H1 (cell line): Measurements from ENCODE around the gene DRAM1. TPM values are rescaled to one million over a fixed set of nuclear protein-coding genes. Genes with fewer than 3 reads are reported as not detected.
A peak's percentile ranks its signal among the peaks of the same experiment; 100 is the strongest.

Experiments
- ASH2L ChIP-seq: fragments of 200-600, 300-600 bp; sonication (generic); IDR thresholded peaks from one replicate; pipeline ENCODE4 v1.7.1; 2017; ENCODE audit warnings: low read length
- CBX8 ChIP-seq: fragments of 300-800, 300-1000 bp; sonication (generic); IDR thresholded peaks from 2 replicates; pipeline ENCODE4 v1.7.1; 2016; ENCODE audit warnings: low read depth, low read length, borderline replicate concordance
- CEBPB ChIP-seq: IDR thresholded peaks from 2 replicates; pipeline ENCODE4 v1.6.1; 2012; ENCODE audit warnings: low read depth, low read length
- MAFK ChIP-seq: IDR thresholded peaks from 2 replicates; pipeline ENCODE4 v1.6.1; 2012; ENCODE audit warnings: low read depth, mild to moderate bottlenecking, improper control_type of control experiment, low read length
- PHF8 ChIP-seq: fragments of 200-600 bp; sonication (generic); conservative IDR thresholded peaks from 2 replicates; pipeline ENCODE4 v1.7.1; 2012; ENCODE audit warnings: low read depth, mild to moderate bottlenecking, inconsistent platforms, low read length, moderate library complexity
- SAP30 ChIP-seq: fragments of 300-600 bp; sonication (generic); IDR thresholded peaks from 2 replicates; pipeline ENCODE4 v1.7.1; 2012; ENCODE audit warnings: low read length, moderate library complexity, mild to moderate bottlenecking, inconsistent platforms; ENCODE audit not compliant: insufficient read depth, insufficient replicate concordance
- SIX5 ChIP-seq: IDR thresholded peaks from 2 replicates; pipeline ENCODE4 v1.6.1; 2011; ENCODE audit warnings: mild to moderate bottlenecking, low read depth, low read length
- TCF12 ChIP-seq: IDR thresholded peaks from 2 replicates; pipeline ENCODE4 v1.6.1; 2011; ENCODE audit warnings: low read depth, mild to moderate bottlenecking, low read length
- ZNF274 ChIP-seq: IDR thresholded peaks from 2 replicates; pipeline ENCODE4 v1.7.0; 2012; ENCODE audit warnings: low read length, borderline replicate concordance; ENCODE audit errors: extremely low read depth
- polyA plus RNA-seq, 7 experiments: library from polyadenylated mRNA; depleted of rRNA in 3 of 7; stranded (reverse) in 5 of 7; unstranded in 2 of 7; fragments of >200 nt in 5 of 7; fragments of 200-250 nt in 2 of 7; gene quantifications; 1 replicate in 5 of 7; 2 replicates in 1 of 7; 4 replicates in 1 of 7; pipeline versions ENCODE4 v1.2.1 to v1.2.3, GENCODE V29; 2011 to 2013; ENCODE audit warnings: missing spikeins in 2 of 7, mixed read lengths in 2 of 7
- total RNA-seq: library from RNA; stranded (reverse); fragmentation: NEBNext Ultra II Directional; extraction: Animal tissue kit (Norgen Biotek cat#: 25700); gene quantifications from 2 replicates; pipeline ENCODE4 v1.2.1, GENCODE V29; 2021
- TF ChIP-seq, protein P1 (sequence below): fragments of 300-600 bp; sonication (generic); IDR thresholded peaks from 2 replicates; pipeline ENCODE4 v1.7.1; 2012; ENCODE audit warnings: low read length, moderate library complexity, mild to moderate bottlenecking, inconsistent platforms; ENCODE audit not compliant: insufficient replicate concordance

DRAM1 gene
- total and polyA plus RNA-seq, 2 of the 8 experiments (the other 6 are each of a cell fraction or from before 2014, with no cell fraction given), result 4.6 to 6.2 TPM

DNA sequence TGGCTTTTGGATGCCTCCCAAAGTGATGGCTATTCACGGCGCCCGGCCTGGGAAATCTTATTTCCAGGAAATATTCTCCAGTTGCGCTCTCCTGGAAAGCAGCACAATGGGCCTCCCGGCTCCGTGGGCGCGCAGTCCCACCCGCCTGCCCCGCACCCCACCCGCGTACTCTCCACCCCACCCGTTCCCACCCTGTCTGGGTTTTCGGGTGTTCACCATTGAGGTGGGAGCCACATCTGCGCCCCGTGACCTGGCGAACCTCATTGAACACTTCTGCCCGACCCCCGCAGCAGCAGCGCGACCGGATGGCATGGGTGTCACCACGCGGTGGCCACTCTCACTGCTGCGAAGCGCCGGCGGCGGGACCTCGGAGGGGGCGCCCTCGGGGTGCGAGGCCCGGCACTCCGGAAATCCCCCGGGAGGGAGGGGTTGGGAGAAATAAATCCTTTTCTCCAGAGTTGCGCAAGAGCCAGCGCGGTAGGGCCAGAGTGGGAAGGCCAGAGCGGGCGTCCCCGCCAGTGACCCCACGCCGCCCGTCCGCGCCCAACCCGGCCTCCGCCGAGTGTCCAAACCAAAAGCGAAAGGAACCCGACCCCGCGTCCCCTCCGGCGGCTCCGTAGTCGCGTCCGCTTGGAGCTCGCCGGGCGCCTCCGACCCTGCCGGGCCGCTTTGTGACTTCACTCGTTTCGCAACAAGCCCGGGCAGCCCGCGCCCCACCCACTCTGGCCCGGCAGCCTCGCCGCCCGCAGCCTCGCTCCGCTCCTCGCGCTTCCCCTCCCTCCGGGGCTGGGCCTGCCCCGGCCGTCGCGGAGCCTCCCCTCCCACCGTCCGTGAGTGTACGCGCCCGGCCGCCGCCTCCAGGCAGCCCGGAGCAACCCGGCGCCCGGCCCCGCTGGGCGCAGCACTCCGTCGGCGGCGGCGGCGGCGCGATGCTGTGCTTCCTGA, at the start of gene DRAM1 (continued):
- TF ChIP-seq, protein P1, sequence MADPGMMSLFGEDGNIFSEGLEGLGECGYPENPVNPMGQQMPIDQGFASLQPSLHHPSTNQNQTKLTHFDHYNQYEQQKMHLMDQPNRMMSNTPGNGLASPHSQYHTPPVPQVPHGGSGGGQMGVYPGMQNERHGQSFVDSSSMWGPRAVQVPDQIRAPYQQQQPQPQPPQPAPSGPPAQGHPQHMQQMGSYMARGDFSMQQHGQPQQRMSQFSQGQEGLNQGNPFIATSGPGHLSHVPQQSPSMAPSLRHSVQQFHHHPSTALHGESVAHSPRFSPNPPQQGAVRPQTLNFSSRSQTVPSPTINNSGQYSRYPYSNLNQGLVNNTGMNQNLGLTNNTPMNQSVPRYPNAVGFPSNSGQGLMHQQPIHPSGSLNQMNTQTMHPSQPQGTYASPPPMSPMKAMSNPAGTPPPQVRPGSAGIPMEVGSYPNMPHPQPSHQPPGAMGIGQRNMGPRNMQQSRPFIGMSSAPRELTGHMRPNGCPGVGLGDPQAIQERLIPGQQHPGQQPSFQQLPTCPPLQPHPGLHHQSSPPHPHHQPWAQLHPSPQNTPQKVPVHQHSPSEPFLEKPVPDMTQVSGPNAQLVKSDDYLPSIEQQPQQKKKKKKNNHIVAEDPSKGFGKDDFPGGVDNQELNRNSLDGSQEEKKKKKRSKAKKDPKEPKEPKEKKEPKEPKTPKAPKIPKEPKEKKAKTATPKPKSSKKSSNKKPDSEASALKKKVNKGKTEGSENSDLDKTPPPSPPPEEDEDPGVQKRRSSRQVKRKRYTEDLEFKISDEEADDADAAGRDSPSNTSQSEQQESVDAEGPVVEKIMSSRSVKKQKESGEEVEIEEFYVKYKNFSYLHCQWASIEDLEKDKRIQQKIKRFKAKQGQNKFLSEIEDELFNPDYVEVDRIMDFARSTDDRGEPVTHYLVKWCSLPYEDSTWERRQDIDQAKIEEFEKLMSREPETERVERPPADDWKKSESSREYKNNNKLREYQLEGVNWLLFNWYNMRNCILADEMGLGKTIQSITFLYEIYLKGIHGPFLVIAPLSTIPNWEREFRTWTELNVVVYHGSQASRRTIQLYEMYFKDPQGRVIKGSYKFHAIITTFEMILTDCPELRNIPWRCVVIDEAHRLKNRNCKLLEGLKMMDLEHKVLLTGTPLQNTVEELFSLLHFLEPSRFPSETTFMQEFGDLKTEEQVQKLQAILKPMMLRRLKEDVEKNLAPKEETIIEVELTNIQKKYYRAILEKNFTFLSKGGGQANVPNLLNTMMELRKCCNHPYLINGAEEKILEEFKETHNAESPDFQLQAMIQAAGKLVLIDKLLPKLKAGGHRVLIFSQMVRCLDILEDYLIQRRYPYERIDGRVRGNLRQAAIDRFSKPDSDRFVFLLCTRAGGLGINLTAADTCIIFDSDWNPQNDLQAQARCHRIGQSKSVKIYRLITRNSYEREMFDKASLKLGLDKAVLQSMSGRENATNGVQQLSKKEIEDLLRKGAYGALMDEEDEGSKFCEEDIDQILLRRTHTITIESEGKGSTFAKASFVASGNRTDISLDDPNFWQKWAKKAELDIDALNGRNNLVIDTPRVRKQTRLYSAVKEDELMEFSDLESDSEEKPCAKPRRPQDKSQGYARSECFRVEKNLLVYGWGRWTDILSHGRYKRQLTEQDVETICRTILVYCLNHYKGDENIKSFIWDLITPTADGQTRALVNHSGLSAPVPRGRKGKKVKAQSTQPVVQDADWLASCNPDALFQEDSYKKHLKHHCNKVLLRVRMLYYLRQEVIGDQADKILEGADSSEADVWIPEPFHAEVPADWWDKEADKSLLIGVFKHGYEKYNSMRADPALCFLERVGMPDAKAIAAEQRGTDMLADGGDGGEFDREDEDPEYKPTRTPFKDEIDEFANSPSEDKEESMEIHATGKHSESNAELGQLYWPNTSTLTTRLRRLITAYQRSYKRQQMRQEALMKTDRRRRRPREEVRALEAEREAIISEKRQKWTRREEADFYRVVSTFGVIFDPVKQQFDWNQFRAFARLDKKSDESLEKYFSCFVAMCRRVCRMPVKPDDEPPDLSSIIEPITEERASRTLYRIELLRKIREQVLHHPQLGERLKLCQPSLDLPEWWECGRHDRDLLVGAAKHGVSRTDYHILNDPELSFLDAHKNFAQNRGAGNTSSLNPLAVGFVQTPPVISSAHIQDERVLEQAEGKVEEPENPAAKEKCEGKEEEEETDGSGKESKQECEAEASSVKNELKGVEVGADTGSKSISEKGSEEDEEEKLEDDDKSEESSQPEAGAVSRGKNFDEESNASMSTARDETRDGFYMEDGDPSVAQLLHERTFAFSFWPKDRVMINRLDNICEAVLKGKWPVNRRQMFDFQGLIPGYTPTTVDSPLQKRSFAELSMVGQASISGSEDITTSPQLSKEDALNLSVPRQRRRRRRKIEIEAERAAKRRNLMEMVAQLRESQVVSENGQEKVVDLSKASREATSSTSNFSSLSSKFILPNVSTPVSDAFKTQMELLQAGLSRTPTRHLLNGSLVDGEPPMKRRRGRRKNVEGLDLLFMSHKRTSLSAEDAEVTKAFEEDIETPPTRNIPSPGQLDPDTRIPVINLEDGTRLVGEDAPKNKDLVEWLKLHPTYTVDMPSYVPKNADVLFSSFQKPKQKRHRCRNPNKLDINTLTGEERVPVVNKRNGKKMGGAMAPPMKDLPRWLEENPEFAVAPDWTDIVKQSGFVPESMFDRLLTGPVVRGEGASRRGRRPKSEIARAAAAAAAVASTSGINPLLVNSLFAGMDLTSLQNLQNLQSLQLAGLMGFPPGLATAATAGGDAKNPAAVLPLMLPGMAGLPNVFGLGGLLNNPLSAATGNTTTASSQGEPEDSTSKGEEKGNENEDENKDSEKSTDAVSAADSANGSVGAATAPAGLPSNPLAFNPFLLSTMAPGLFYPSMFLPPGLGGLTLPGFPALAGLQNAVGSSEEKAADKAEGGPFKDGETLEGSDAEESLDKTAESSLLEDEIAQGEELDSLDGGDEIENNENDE, result no peak
- TF ChIP-seq PHF8 (peak; percentile 72), ZNF274 (no peak), TCF12 (no peak), CEBPB (peak; percentile 94), CBX8 (no peak), SIX5 (no peak), ASH2L (peak; percentile 83), SAP30 (no peak), MAFK (no peak)
